Mammary epithelial cell (primary cell): ENCODE results near the gene SYNDIG1.

ENCODE experiments used
- CTCF ChIP-seq, 2 donors: IDR thresholded peaks in 1 of 2; conservative IDR thresholded peaks in 1 of 2; 2 replicates each; pipeline ENCODE4 v1.5.1; 2011 to 2012; ENCODE audit warnings: inconsistent platforms in 2 of 2, low read length in 2 of 2, mild to moderate bottlenecking in 2 of 2, control low read depth in 1 of 2, low read depth in 1 of 2; ENCODE audit not compliant: insufficient read depth in 1 of 2; ENCODE audit errors: extremely low read depth in 1 of 2
- EZH2 ChIP-seq: IDR thresholded peaks from 2 replicates; pipeline ENCODE4 v1.6.1; 2012; ENCODE audit warnings: low read length, inconsistent platforms, borderline replicate concordance

DNA sequence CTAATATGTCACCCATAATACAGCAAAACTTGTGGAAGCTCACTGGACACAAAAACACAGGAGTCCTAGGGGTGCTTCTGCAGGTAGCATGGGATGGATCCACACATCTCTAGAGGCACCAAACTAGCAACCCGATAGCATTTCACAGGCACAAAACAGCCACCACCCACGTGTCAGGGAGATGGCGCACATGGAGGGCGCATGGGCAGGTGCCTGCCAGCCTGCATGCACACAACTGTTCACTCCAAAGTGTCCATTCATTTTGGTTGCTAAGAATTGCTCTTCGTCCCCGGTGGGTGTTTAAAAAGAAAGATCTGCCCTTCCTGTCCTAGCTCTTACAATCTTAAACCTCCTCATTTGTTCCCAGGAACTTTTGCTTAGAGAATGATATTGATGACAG, 171.3 kb downstream of the SYNDIG1 start:
- TF ChIP-seq CTCF (conservative IDR thresholded peaks at IDR 0.05 in 1 of 2, IDR thresholded peaks at IDR 0.05 in 1 of 2; ENCODE audit: extremely low read depth in 1 of 2, insufficient read depth in 1 of 2, low read depth in 1 of 2, low read length in 2 of 2) (no peak), EZH2 (no peak)
